Esophagus muscularis mucosa (tissue), 3 donors: ENCODE data around the gene CTSZ.

Experiments
- CTCF ChIP-seq, 3 experiments: fragments of 200-600 bp in 2 of 3; fragments of 450-650 bp in 1 of 3; sonication (generic) in 2 of 3; IDR thresholded peaks; one replicate each; pipeline ENCODE4 v1.5.1; 2017 to 2019; ENCODE audit warnings: antibody characterized with exemption in 3 of 3, mild to moderate bottlenecking in 2 of 3, moderate library complexity in 1 of 3
- POLR2A ChIP-seq: fragments of 450-650 bp; IDR thresholded peaks from one replicate; pipeline ENCODE4 v1.6.1; 2017; ENCODE audit warnings: antibody characterized with exemption, moderate library complexity, mild to moderate bottlenecking, low read depth

- no peak for TF ChIP-seq POLR2A
- no peak for TF ChIP-seq CTCF (IDR thresholded peaks at IDR 0.05)
Measured at GRCh38 chr20:58953050-58953449, 54.0 kb downstream of the CTSZ start.
